Measurements from ENCODE around the gene SPINK7.
A peak's percentile ranks its signal among the peaks of the same experiment; 100 is the strongest.

SPINK7 gene

GRCh38 chr5:148347706-148348105, 35.5 kb downstream of the SPINK7 start:
- DNase-seq (ENCODE audit: low read depth) = no peak
- TF ChIP-seq CTCF (conservative IDR thresholded peaks at IDR 0.05; ENCODE audit: control insufficient read depth, insufficient read depth, low read depth, low read length) = no peak
- no peak overlapping the region for H3K4me3 ChIP-seq (ENCODE audit: control insufficient read depth, low read depth, low read length)

- peak; percentile 8 for DNase-seq (ENCODE audit: low read depth)
- TF ChIP-seq CTCF (conservative IDR thresholded peaks at IDR 0.05; ENCODE audit: control insufficient read depth, insufficient read depth, low read depth, low read length) = no peak
- no peak overlapping the region for H3K4me3 ChIP-seq (ENCODE audit: control insufficient read depth, low read depth, low read length)
These were observed 40.5 kb downstream of the SPINK7 start for GRCh38 chr5:148352696-148353095.

- no peak for TF ChIP-seq CTCF (conservative IDR thresholded peaks at IDR 0.05; ENCODE audit: control insufficient read depth, insufficient read depth, low read depth, low read length)
- no peak for DNase-seq (ENCODE audit: low read depth)
- no peak overlapping the region for H3K4me3 ChIP-seq (ENCODE audit: control insufficient read depth, low read depth, low read length)
These were observed 41.4 kb downstream of the SPINK7 start for GRCh38 chr5:148353634-148354033.

GRCh38 chr5:148364343-148364742, 52.1 kb downstream of the SPINK7 start:
- DNase-seq (ENCODE audit: low read depth) = no peak
- TF ChIP-seq CTCF (conservative IDR thresholded peaks at IDR 0.05; ENCODE audit: control insufficient read depth, insufficient read depth, low read depth, low read length) = no peak
- H3K4me3 ChIP-seq (ENCODE audit: control insufficient read depth, low read depth, low read length) = no peak overlapping the region

Data from fibroblast of mammary gland (primary cell).